Measurements from ENCODE around the gene UGT1A6. TPM values are rescaled to one million over a fixed set of nuclear protein-coding genes. Genes with fewer than 3 reads are reported as not detected.

The UGT1A6 gene
- total RNA-seq, 1 experiment from 2014 or later, result 0.54 TPM

- DNase-seq (ENCODE audit: low read depth), result no peak
Measured at GRCh38 chr2:233818639-233819621, 126.2 kb downstream of the UGT1A6 start.

GRCh38 chr2:233819884-233820773 lies 127.4 kb downstream of the UGT1A6 start:
- no peak for DNase-seq (ENCODE audit: low read depth)

GRCh38 chr2:233820774-233821105 lies 128.1 kb downstream of the UGT1A6 start:
- DNase-seq (ENCODE audit: low read depth), result no peak

- DNase-seq (ENCODE audit: low read depth), result no peak
Measured at GRCh38 chr2:233821196-233821595, 128.5 kb downstream of the UGT1A6 start.

GRCh38 chr2:233821709-233822100 lies 129.0 kb downstream of the UGT1A6 start:
- no peak for DNase-seq (ENCODE audit: low read depth)

- no peak for DNase-seq (ENCODE audit: low read depth)
Measured at GRCh38 chr2:233822101-233822771, 129.5 kb downstream of the UGT1A6 start.

Other genes with a start within 250 kb of the UGT1A6 start
- 11.8 and 21.2 TPM in 2 replicates for gene USP40, start 126.1 kb upstream of the UGT1A6 start, total RNA-seq (2014; rRNA removed; shearing (Covaris generic))
- gene UGT1A8, start 75.3 kb upstream of the UGT1A6 start, total RNA-seq (2014; rRNA removed; shearing (Covaris generic)), result not detected in 2 replicates
- gene UGT1A10, start 56.4 kb upstream of the UGT1A6 start, total RNA-seq (2014; rRNA removed; shearing (Covaris generic)), result not detected in 2 replicates
- gene UGT1A9, start 21.0 kb upstream of the UGT1A6 start, total RNA-seq (2014; rRNA removed; shearing (Covaris generic)), result 0.07 TPM in 1 of 2 replicates, not detected in the other
- not detected in 2 replicates for gene UGT1A7, start 11.0 kb upstream of the UGT1A6 start, total RNA-seq (2014; rRNA removed; shearing (Covaris generic))
- gene UGT1A5, start 20.0 kb downstream of the UGT1A6 start, total RNA-seq (2014; rRNA removed; shearing (Covaris generic)), result not detected in 2 replicates
- gene UGT1A4, start 25.8 kb downstream of the UGT1A6 start, total RNA-seq (2014; rRNA removed; shearing (Covaris generic)), result not detected in 2 replicates
- not detected in 2 replicates for gene UGT1A3, start 36.2 kb downstream of the UGT1A6 start, total RNA-seq (2014; rRNA removed; shearing (Covaris generic))
- gene UGT1A1, start 67.4 kb downstream of the UGT1A6 start, total RNA-seq (2014; rRNA removed; shearing (Covaris generic)), result not detected in 2 replicates
- gene MROH2A, start 85.4 kb downstream of the UGT1A6 start, total RNA-seq (2014; rRNA removed; shearing (Covaris generic)), result not detected in 2 replicates
- gene HJURP, start 161.6 kb downstream of the UGT1A6 start, total RNA-seq (2014; rRNA removed; shearing (Covaris generic)), result 58.4 and 80.4 TPM in 2 replicates
- gene TRPM8, start 224.5 kb downstream of the UGT1A6 start, total RNA-seq (2014; rRNA removed; shearing (Covaris generic)), result 1.9 and 4.2 TPM in 2 replicates